ENCODE results near the gene RAD51C. TPM values are rescaled to one million over a fixed set of nuclear protein-coding genes. Genes with fewer than 3 reads are reported as not detected.
A peak's percentile ranks its signal among the peaks of the same experiment; 100 is the strongest.

Gene RAD51C
- total and polyA plus RNA-seq, 9 of the 15 experiments (the other 6 are each of a cell fraction or from before 2014, with no cell fraction given) = 93.9 to 341 (median 135) TPM

GRCh38 chr17:58706351-58707140 lies 14.1 kb downstream of the RAD51C start:
- H2AFZ ChIP-seq (ENCODE audit: low read depth, low read length) = peak overlapping the region; percentile 28; the same call in 1 of the 2 replicates
- peak overlapping the region; percentile 49; the same call in 1 of the 3 replicates for H3K27ac ChIP-seq (ENCODE audit: extremely low read depth, low read depth, low read length)
- FAIRE-seq = no peak
- POLR2A ChIA-PET = interaction anchor here (1.0 to 1.2 kb wide), 3 partner anchors 10 to 75 kb away, joined by 3 to 4 read pairs (median 4); no protein-coding TSS in a partner anchor
- H3K4me1 ChIP-seq (replicated peaks in 1 of 2; ENCODE audit: control insufficient read depth in 2 of 2, insufficient read depth in 2 of 2, low read length in 2 of 2) = peaks cover 5 to 7% of the 10 kb centered on the region in 2 experiments; a peak in 3 of 5 replicates
- CTCF ChIA-PET (ENCODE audit: low intra/inter-chr PET ratio) = no interaction called here
- 2% methylated on average over 3 of the region's 3 CpGs for WGBS (ENCODE audit: insufficient coverage, low coverage, missing lambda C conversion rate)
- peak overlapping the region; percentile 45; the same call in 1 of the 2 replicates for H3K4me2 ChIP-seq (ENCODE audit: insufficient read depth, low read length)
- no peaks in the 10 kb centered on the region for H4K20me1 ChIP-seq (replicated peaks; ENCODE audit: control insufficient read depth, insufficient read depth, low read length)
- no peaks in the 10 kb centered on the region for H3K79me2 ChIP-seq (ENCODE audit: control insufficient read depth, insufficient read depth, low read length)
- no peak overlapping the region; a peak in 1 of 4 replicates for H3K9ac ChIP-seq (ENCODE audit: insufficient read depth in 1 of 2, low read depth in 2 of 2, low read length in 2 of 2)
- no peak overlapping the region for H3K4me3 ChIP-seq
- peak; percentile 74 for ATAC-seq
- DNase-seq (ENCODE audit: extremely low read depth in 1 of 4, low spot score in 3 of 4) = peak in 1 of 4 experiments; percentile 10
- BruUV-seq (replicated peaks) = no TSS peak
- in situ Hi-C loops (cut with MboI) (no loop called here), intact Hi-C loops (cut with micrococcal nuclease) (loop anchor here (5.0 kb wide), 1 partner anchor 119 kb away; no protein-coding TSS in a partner anchor)
- no peaks in the 10 kb centered on the region for H3K9me3 ChIP-seq (replicated peaks; ENCODE audit: control insufficient read depth, insufficient read depth, low read depth, low read length)
- H3K36me3 ChIP-seq (ENCODE audit: control insufficient read depth, insufficient read depth, low read length) = peaks cover 59% of the 10 kb centered on the region
- no peaks in the 10 kb centered on the region for H3K27me3 ChIP-seq (ENCODE audit: control insufficient read depth in 2 of 2, insufficient read depth in 2 of 2, low read length in 2 of 2)
- no peaks in the 10 kb centered on the region for H3K9me1 ChIP-seq (ENCODE audit: control insufficient read depth, insufficient read depth, low read length)
- TF ChIP-seq HMBOX1 (IDR thresholded peaks at IDR 0.05) (0 out of 2 replicates have a peak, but pooled peaks have one; percentile 37), NEUROD1 (IDR thresholded peaks at IDR 0.05; ENCODE audit: borderline replicate concordance, low read depth, low read length, partially characterized antibody) (no peak), ZMIZ1 (IDR thresholded peaks at IDR 0.05; ENCODE audit: low read depth in 2 of 2, low read length in 2 of 2) (no peak), SOX6 (IDR thresholded peaks at IDR 0.05) (peak; percentile 87), ARHGAP35 (IDR thresholded peaks at IDR 0.05; ENCODE audit: partially characterized antibody) (no peak), TAL1 (IDR thresholded peaks at IDR 0.05) (peak; percentile 49; the same call in 1 of the 2 replicates), ATF2 (CRISPR knock-in tag; IDR thresholded peaks at IDR 0.05) (no peak), ZNF639 (CRISPR knock-in tag; conservative IDR thresholded peaks at IDR 0.05 in 1 of 2, IDR thresholded peaks at IDR 0.05 in 1 of 2) (peak in 1 of 2 experiments; percentile 33; a peak in 1 of 4 replicates), ARID1B (IDR thresholded peaks at IDR 0.05) (peak; percentile 57), CBFA2T3 (IDR thresholded peaks at IDR 0.05) (0 out of 2 replicates have a peak, but pooled peaks have one; percentile 11), TCF3 (CRISPR knock-in tag; IDR thresholded peaks at IDR 0.05) (peak; percentile 36; the same call in 1 of the 2 replicates)

Data from K562 (cell line).